Right lobe of liver (tissue), 6 donors: ENCODE measurements around the gene KIAA0513. TPM values are rescaled to one million over a fixed set of nuclear protein-coding genes. Genes with fewer than 3 reads are reported as not detected.

Experiments
- ATAC-seq, 4 donors: fragments of 200-7000 bp; cut with Tn5 transposase; one replicate each; pipeline ENCODE4 v1.9.1; 2020; ENCODE audit warnings: mild to moderate bottlenecking in 4 of 4, moderate library complexity in 4 of 4
- DNase-seq, 3 donors: peaks; one replicate each; pipeline ENCODE4 v3.0.0-alpha.2; 2020
- H3K27ac ChIP-seq, 3 donors: fragments of 200-600 bp; one replicate each; pipeline ENCODE4 v1.8.0; 2022
- H3K27me3 ChIP-seq, 2 donors: fragments of 200-600 bp; one replicate each; pipeline ENCODE4 v1.8.0; 2022
- H3K36me3 ChIP-seq, 4 donors: fragments of 200-600 bp; sonication (generic) in 1 of 4; one replicate each; pipeline versions ENCODE4 v1.5.1 to v1.8.0; 2017 to 2022; ENCODE audit warnings: control low read depth in 1 of 4
- H3K4me1 ChIP-seq, 4 donors: fragments of 200-600 bp; sonication (generic) in 1 of 4; one replicate each; pipeline versions ENCODE4 v1.5.1 to v1.8.0; 2017 to 2022; ENCODE audit warnings: control low read depth in 1 of 4
- H3K4me3 ChIP-seq, 3 donors: fragments of 200-600 bp; one replicate each; pipeline ENCODE4 v1.8.0; 2022
- H3K9me3 ChIP-seq, 4 donors: fragments of 200-600 bp; sonication (generic) in 1 of 4; one replicate each; pipeline versions ENCODE4 v1.5.1 to v1.8.0; 2017 to 2022; ENCODE audit warnings: control low read depth in 1 of 4
- POLR2A ChIP-seq: fragments of 450-650 bp; IDR thresholded peaks from one replicate; pipeline ENCODE4 v1.6.1; 2017; ENCODE audit warnings: antibody characterized with exemption, mild to moderate bottlenecking
- WGBS: methylation state at CpG from one replicate; pipeline ENCODE4 v1.1.6; 2018; ENCODE audit warnings: low coverage, low lambda C conversion rate; ENCODE audit not compliant: insufficient coverage; ENCODE audit errors: missing lambda C conversion rate; 5-methylcytosine and 5-hydroxymethylcytosine counted together
- intact Hi-C, 2 donors: fragments of 100-400 bp; cut with DNase I; formaldehyde crosslinking; loops; one replicate each; pipeline versions ENCODE4 v1.11.2 to v1.14.1; 2022
- total RNA-seq, 6 experiments: library from RNA; depleted of rRNA in 2 of 6; stranded (reverse); fragments of >200 nt in 2 of 6; fragmentation: NEBNext Ultra II Directional in 3 of 6; extraction: Animal tissue kit (Norgen Biotek cat#: 25700) in 3 of 6; gene quantifications; one replicate each; pipeline versions ENCODE4 v1.1.0 to v1.2.4, GENCODE V29; 2016 to 2023
- TF ChIP-seq, protein P1 (sequence below), 4 donors: fragments of 200-600 bp in 3 of 4; fragments of 450-650 bp in 1 of 4; IDR thresholded peaks; one replicate each; pipeline versions ENCODE4 v1.5.1 to v1.8.0; 2016 to 2022; ENCODE audit warnings: antibody characterized with exemption in 4 of 4, mild to moderate bottlenecking in 2 of 4
- donor health status: DM: no; HTN: yes; CAD: no.
- donor health status: DM: no; HTN: no; CAD: no.
- donor health status: DM: no; HTN: no; CAD: no.
- donor health status: DM: no; HTN: yes; CAD: no.
- donor health status: DM: no; HTN: yes; CAD: no.

The KIAA0513 gene
- total RNA-seq, 6 experiments from 2014 or later = 2.6 to 7.4 (median 4.7) TPM

GRCh38 chr16:85025781-85026653 lies 1.6 kb upstream of the KIAA0513 start:
- 66% methylated on average over 5 of the region's 8 CpGs for WGBS
- peaks cover 0 to 14% (median 0%) of the 10 kb centered on the region in 4 donors for H3K4me1 ChIP-seq
- no peaks in the 10 kb centered on the region for H3K36me3 ChIP-seq
- no peaks in the 10 kb centered on the region for H3K27me3 ChIP-seq
- H3K27ac ChIP-seq = peak overlapping the region in 1 of 3 donors; percentile 43
- no peak for TF ChIP-seq POLR2A
- H3K4me3 ChIP-seq = no peak overlapping the region
- ATAC-seq (no peak), DNase-seq (no peak)
- intact Hi-C loops = no loop called here
- no peaks in the 10 kb centered on the region for H3K9me3 ChIP-seq

GRCh38 chr16:85026703-85027102 lies 892 bp upstream of the KIAA0513 start:
- Histone ChIP-seq H3K4me3 (peak overlapping the region; percentile 64 to 81 (median 69)), H3K36me3 (no peaks in the 10 kb centered on the region), H3K4me1 (peaks cover 0 to 14% (median 0%) of the 10 kb centered on the region in 4 donors), H3K27ac (peak overlapping the region; percentile 61 to 82 (median 75)), H3K27me3 (no peaks in the 10 kb centered on the region), H3K9me3 (no peaks in the 10 kb centered on the region)
- 52% methylated on average over 4 of the region's 4 CpGs for WGBS
- intact Hi-C loops = no loop called here
- no peak for ATAC-seq
- no peak for TF ChIP-seq POLR2A
- TF ChIP-seq, protein P1, sequence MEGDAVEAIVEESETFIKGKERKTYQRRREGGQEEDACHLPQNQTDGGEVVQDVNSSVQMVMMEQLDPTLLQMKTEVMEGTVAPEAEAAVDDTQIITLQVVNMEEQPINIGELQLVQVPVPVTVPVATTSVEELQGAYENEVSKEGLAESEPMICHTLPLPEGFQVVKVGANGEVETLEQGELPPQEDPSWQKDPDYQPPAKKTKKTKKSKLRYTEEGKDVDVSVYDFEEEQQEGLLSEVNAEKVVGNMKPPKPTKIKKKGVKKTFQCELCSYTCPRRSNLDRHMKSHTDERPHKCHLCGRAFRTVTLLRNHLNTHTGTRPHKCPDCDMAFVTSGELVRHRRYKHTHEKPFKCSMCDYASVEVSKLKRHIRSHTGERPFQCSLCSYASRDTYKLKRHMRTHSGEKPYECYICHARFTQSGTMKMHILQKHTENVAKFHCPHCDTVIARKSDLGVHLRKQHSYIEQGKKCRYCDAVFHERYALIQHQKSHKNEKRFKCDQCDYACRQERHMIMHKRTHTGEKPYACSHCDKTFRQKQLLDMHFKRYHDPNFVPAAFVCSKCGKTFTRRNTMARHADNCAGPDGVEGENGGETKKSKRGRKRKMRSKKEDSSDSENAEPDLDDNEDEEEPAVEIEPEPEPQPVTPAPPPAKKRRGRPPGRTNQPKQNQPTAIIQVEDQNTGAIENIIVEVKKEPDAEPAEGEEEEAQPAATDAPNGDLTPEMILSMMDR (IDR thresholded peaks at IDR 0.05) = no peak
- no peak for DNase-seq

DNA sequence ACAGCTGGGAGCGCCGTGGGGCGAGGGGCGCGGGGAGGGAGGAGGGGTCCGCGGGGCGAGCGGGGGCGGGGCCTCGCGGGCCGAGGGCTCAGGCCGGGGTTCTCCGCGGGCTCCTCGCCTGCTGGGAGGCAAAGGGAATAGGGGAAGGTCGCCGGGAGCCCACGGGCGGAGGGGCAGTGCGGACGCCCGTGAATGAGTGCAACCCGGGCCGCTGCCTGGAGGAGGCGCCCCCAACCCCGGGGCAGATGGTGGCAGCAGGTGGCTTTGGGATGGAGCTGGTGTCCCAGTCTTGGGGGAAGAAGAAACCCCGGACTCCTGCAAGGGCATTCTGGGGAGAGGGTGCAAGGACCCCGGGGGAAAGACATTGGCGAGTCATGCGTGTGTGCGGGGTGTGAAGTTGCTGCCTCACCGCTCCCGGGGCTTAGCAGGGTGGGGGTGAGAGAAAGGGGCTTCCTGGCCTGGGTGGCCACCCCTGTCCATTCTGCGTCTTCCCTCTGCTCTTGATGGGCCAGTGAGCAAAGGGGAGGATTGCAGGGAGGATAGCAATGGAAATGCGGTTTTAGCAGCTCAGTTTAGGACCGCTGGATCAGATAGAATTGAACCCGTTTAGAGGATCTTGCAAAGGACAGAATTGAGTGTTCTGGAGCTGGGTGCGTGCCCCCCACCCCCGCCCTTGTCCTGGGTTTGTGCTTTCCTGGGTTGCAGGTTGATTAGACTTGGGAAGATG lies 526 bp downstream of the KIAA0513 start:
- Histone ChIP-seq H3K36me3 (no peaks in the 10 kb centered on the region), H3K4me1 (peaks cover 0 to 14% (median 0%) of the 10 kb centered on the region in 4 donors), H3K9me3 (no peaks in the 10 kb centered on the region), H3K4me3 (peak overlapping the region; percentile 64 to 81 (median 69)), H3K27me3 (no peaks in the 10 kb centered on the region), H3K27ac (peak overlapping the region; percentile 61 to 82 (median 75))
- ATAC-seq (peak in 3 of 4 donors; percentile 5 to 24 (median 18)), DNase-seq (peak in 1 of 3 donors; percentile 60)
- WGBS = 4% methylated on average over 21 of the region's 41 CpGs
- intact Hi-C loops = no loop called here
- TF ChIP-seq, protein P1 (IDR thresholded peaks at IDR 0.05) = peak in 1 of 4 donors; percentile 14
- no peak for TF ChIP-seq POLR2A

- TF ChIP-seq POLR2A = no peak
- TF ChIP-seq, protein P1 (IDR thresholded peaks at IDR 0.05) = no peak
- no peaks in the 10 kb centered on the region for H3K36me3 ChIP-seq
- no peaks in the 10 kb centered on the region for H3K9me3 ChIP-seq
- H3K27me3 ChIP-seq = no peaks in the 10 kb centered on the region
- DNase-seq (peak in 2 of 3 donors; percentile 44 to 48), ATAC-seq (peak in 1 of 4 donors; percentile 21)
- H3K27ac ChIP-seq = no peak overlapping the region
- WGBS = 55% methylated on average over 17 of the region's 17 CpGs
- peak overlapping the region in 1 of 3 donors; percentile 64 for H3K4me3 ChIP-seq
- peaks cover 0 to 14% (median 0%) of the 10 kb centered on the region in 4 donors for H3K4me1 ChIP-seq
- intact Hi-C loops = no loop called here
Measured at GRCh38 chr16:85028685-85029407, 1.3 kb downstream of the KIAA0513 start.
